ENCODE results near the gene BRWD1.
"Not testable (repeated sequence)": the region's sequence is repeated elsewhere in the genome, so short reads cannot be mapped to it uniquely, and the experiment has no call there.

The BRWD1 gene

DNA sequence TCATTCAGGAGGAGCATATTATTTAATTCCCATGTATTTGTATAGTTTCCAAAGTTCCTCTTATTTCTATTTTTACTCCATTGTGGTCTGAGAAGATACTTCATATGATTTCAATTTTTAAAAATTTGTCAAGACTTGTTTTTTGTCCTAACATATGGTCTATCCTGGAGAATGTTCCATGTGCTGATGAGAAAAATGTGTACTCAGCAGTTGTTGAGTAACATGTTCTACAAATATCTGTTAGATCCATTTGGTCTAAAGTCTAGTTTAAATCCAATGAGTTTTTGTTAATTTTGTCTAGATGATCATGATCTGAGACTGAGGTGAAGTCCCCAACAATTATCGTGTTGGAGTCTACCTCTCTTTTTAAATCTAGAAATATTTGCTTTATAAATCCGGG, 144.6 kb downstream of the BRWD1 start:
- DNase-seq: no peak

- no peak for DNase-seq
Measured at GRCh38 chr21:39164523-39164922, 148.9 kb downstream of the BRWD1 start.

- no peak for DNase-seq
Measured at GRCh38 chr21:39161064-39161463, 152.4 kb downstream of the BRWD1 start.

GRCh38 chr21:39159342-39160063, 153.9 kb downstream of the BRWD1 start:
- no peak for DNase-seq

DNA sequence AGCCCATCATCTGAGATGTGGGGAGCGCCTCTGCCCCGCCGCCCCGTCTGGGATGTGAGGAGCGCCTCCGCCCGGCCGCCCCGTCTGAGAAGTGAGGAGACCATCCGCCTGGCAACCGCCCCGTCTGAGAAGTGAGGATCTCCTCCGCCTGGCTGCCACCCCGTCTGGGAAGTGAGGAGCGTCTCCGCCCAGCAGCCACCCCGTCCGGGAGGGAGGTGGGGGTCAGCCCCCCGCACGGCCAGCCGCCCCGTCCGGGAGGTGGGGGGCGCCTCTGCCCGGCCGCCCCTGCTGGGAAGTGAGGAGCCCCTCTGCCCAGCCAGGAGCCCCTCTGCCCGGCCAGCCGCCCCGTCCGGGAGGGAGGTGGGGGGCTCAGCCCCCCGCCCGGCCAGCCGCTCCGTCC, 156.2 kb downstream of the BRWD1 start:
- DNase-seq: not testable (repeated sequence)

- no peak for DNase-seq
Measured at GRCh38 chr21:39156024-39156423, 157.4 kb downstream of the BRWD1 start.

DNA sequence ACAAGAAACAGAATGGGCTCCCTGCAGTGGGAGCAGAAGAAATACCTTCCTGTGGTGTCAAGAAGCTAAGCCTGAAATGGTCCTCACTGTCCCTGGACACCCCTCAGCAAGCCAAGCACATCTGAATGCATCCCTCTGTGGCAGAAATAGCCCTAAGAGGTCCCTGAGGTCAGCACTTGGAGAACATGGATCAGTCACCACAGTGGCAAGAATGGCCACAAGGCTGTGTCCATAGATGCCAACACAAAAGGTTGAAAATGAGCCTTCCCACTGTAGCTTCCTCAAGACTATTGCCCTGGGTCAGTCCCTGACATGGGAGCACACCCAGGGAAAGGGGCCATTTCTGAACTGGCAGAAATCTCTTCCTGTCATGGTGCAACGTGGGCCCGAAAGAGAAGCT, 157.9 kb downstream of the BRWD1 start:
- DNase-seq: no peak

DNA sequence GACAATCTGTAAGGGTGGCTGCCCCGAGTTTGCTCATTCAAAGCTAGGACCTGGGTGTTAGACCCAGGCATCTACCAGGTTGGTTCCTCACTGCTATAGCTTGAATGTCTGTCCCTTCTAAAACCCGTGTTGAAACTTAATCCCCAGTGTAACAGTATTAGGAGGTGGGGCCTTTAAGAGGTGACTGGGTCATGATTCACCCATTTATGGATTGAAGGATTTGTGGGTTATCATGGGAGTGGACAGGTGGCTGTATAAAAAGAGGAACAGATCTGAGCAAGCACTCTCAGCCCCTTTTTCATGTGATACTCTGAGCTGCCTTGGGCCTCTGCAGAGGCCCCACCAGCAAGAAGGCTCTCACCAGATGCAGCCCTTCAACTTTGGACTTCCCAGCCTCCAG, 159.6 kb downstream of the BRWD1 start:
- DNase-seq: no peak

DNA sequence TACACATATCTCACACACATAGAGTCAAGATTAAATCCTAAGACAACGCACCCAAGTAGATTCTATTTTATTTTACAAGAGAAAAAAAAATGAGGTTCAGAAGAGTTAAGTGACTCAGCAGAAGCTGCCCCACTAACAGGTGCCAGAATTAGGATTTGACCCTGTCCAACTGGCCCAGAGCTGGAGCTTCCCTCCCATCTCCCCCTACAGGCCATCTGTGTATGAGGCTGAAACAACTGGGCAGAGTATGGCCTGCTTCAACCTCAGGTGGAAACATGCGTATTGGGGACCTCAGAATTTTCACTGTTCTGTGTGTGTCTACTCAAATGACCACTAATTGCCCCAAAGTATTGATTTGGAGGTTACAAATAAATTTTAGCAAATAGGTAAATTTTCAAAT, 160.1 kb downstream of the BRWD1 start:
- DNase-seq: no peak

- DNase-seq: no peak
Measured at GRCh38 chr21:39152271-39152670, 161.2 kb downstream of the BRWD1 start.

- no peak for DNase-seq
Measured at GRCh38 chr21:39150877-39151276, 162.6 kb downstream of the BRWD1 start.

DNA sequence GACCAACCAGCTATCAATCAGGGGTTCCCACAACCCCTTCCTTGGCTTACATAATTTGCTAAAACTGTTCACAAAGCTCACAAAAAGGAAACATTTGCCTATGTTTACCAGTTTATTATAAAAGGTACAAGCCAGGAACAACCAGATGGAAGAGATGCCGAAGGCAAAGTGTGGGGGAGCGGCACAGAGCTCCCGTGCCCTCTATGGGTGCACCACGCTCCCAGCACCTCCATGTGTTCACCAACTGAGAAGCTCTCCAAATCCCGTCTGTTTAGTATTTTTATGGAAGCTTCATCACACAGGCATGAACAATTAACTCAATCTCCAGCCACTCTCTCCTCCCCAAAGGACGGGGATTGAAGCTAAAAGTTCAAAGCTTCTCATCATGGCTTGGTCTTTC, 163.1 kb downstream of the BRWD1 start:
- no peak for DNase-seq

DNA sequence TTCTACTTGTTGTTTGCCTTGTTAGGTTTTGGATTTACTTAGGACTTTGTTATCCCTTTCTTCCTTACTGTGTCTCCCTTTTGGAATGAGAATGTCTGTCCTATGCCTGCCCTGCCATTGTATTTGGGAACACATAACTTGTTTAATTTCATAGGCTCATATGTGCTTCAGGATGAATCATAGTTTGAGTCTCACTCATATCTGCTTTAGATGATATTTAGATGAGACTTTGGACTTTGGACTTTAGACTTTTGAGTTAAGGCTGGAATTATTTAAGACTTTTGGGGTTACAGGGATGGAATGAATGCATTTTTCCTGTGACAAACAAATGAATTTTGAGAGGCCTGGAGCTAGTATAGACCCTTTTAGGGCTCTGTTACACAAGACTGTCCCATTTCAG, 163.6 kb downstream of the BRWD1 start:
- no peak for DNase-seq

GRCh38 chr21:39148975-39149374, 164.5 kb downstream of the BRWD1 start:
- DNase-seq: no peak

DNA sequence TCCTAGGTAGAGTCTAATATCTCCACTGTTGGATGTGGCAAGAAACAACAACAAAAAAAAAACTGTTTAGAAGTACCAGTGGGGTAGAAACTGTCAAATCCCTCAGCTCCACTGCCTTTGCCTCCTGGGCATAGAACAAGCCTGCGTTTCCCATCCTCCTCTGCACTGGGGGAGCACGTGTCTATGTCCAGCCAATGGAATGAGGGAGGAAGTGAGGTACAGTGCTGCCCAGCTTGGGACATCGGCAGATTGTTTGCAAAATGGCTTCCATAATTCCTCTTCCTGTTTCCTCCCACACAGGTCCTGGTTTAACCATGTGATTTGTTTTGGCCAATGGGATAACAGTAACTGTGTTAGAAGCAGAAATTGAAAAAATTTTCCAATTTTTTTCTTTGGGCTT, 169.2 kb downstream of the BRWD1 start:
- peak; percentile 14 to 39 for DNase-seq

DNA sequence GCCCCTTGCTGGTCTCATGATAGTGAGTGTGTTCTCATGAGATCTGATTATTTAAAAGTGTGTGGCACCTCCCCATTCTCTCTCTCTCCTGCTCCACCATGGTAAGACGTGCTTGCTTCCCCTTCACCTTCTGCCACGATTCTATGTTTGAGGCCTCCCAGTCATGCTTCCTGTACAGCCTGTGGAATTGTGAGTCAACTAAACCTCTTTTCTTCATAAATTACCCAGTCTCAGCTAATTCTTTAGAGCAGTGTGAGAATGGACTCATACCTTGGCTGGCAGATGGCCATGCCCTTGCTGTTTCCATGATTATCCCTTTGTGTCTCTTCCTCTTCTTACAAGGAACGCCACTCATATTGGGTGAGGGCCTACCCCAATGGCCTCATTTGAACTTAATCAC, 170.5 kb downstream of the BRWD1 start:
- no peak for DNase-seq

DNA sequence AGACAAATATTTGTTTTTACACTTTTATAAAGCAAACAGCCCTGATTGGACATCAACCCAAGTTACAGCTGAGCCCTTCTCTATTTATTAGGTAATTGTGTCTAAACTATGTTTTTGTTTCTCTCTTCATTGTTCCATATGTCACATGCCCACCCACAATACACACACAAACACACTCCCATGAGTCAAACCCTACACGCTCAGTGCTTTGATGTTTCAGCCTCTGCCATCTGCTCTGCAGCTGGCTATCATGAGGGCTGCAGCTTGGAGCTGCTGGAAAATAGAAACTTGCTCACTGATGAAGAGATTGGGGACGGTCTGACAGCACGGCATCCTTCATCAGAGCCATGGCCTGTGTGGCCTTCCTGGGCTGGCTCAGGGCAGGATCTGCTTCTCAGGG, 171.9 kb downstream of the BRWD1 start:
- no peak for DNase-seq

DNA sequence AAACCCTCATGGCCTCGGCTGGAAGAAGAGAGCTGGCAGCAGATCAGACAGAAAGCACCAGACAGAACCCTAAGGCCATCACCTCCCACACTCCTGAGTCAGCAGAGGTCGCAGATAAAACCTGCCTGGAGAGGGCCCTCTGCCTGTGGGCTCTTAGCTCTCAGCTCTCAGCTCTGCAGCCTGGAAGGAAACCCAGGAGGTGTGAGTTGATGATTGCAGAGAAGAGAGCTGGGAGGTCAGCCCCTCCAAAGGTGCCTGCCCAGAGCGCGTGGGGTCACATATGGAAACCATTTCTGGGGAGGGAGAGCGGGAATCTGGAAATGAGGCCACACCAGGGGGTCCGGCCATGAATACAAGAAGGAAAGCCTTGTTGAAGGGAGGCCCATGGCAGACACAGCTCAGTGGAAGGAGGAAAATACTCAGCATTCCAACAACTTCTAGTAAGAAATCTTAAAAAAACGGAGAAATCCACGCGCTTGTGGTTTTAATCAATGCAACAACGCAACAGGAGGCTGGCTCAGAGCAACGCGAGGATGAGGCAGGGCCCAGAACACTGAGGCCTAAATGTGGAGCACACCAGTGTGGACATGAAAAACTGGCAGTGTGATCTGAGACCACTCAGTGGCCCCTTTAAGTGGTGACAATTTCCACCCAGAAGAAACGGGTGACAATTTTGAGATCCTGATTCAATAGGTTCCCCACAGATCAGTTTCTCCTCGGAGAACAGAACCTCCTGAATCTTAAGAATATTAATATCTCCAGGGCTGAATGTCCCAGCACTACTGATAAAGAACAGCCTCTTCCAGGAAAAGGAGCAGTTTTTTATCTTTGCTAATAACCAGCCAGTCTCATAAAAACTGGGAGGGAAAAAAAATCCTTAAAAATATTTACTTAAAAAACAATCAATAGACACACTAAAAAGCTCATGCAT, 175.9 kb downstream of the BRWD1 start:
- DNase-seq: peak in 1 of 2 donors; percentile 27

DNA sequence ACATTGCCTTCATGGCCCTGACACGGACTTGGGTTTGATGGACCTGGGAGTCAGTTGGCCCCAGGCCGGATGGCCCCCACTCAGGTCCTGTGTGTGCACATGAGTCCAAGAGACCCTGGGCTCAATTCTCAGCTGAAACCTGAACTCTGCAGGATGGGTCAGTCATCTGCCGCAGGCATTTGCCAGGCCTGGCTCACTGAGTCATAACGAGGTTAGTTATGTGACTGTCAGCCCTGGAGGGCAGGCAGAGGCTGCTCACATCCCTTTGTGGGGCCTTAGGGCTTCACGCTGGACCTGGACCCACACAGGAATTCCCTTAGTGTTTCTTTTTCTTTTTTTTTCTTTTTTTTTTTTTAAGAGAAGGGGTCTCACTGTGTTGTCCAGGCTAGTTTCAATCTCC, 176.7 kb downstream of the BRWD1 start:
- no peak for DNase-seq

DNA sequence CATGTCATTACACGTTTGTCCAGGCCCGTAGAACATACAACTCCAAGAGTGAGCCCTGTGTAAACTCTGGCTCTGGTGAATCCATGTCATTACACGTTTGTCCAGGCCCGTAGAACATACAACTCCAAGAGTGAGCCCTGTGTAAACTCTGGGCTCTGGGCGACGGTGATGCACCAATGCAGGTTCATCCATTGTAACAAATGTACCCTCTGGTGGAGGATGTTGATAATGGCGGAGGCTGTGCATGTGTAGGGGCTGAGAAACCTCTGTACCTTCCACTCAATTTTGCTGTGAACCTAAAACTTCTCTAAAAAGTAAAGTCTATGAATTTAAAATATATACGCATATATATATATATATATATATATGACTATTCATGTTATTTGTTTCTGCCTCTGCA, 177.3 kb downstream of the BRWD1 start:
- peak; percentile 36 to 45 for DNase-seq

DNA sequence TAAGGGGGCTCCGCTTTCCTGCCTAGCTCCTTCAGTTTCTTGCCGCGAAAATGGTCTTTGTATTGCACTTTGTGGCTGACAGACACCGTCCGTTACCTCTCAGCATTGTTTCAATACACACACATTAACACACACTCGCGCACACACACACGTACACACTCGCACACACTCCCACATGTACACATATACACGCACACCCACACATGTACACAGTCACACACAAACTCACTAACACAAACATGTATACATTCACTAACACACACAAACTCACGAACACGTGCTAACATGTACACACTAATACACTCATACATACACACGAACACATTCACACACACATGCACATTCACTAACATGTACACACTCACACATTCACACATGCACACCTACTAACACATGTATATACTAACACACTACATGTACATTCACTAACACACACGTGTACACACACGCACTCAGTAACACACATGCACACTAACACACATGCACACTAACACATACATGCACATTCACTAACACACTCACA, 179.1 kb downstream of the BRWD1 start:
- no peak for DNase-seq

All from inflammatory macrophage (primary cell).